SU-DHL-6 (cell line): ENCODE measurements around the gene SLC52A3.

Experiments
- H2AFZ ChIP-seq: fragments of 200-600 bp; sonication (generic); 2 replicates; pipeline ENCODE4 v1.6.1; 2014; ENCODE audit warnings: low read depth, mild to moderate bottlenecking, moderate library complexity, mixed read lengths, antibody characterized with exemption, low read length; ENCODE audit not compliant: severe bottlenecking
- H3F3A ChIP-seq: fragments of 200-600 bp; shearing (Covaris generic); 2 replicates; pipeline ENCODE4 v1.6.0; 2016; ENCODE audit warnings: antibody characterized with exemption, mild to moderate bottlenecking; ENCODE audit not compliant: insufficient read depth
- H3K27ac ChIP-seq: fragments of 200-600 bp; sonication (generic); 2 replicates; pipeline ENCODE4 v1.5.1; 2016; ENCODE audit warnings: low read depth, mild to moderate bottlenecking, low read length, moderate library complexity, mixed read lengths
- H3K27me3 ChIP-seq: fragments of 200-600 bp; sonication (generic), shearing (Covaris generic); 2 replicates; pipeline ENCODE4 v1.6.0; 2014; ENCODE audit warnings: mild to moderate bottlenecking, low read length
- H3K36me3 ChIP-seq: fragments of 200-600 bp; sonication (generic); 2 replicates; pipeline ENCODE4 v1.6.1; 2014; ENCODE audit warnings: mild to moderate bottlenecking, low read length, mixed read lengths
- H3K4me2 ChIP-seq: fragments of 300-600, 200-600 bp; shearing (Covaris generic), sonication (generic); 2 replicates; pipeline ENCODE4 v1.6.0; 2014; ENCODE audit warnings: low read length, low read depth, mild to moderate bottlenecking; ENCODE audit not compliant: poor library complexity, severe bottlenecking
- H3K4me3 ChIP-seq: fragments of 200-600 bp; sonication (generic); 2 replicates; pipeline ENCODE4 v1.5.1; 2014; ENCODE audit warnings: antibody characterized with exemption, low read length, mild to moderate bottlenecking, mixed read lengths; ENCODE audit not compliant: insufficient read depth, poor library complexity, severe bottlenecking
- H3K79me2 ChIP-seq: fragments of 200-600 bp; sonication (generic); 2 replicates; pipeline ENCODE4 v1.6.1; 2014; ENCODE audit warnings: mild to moderate bottlenecking, low read length, moderate library complexity; ENCODE audit not compliant: insufficient read depth
- H3K9ac ChIP-seq: fragments of 200-600 bp; sonication (generic); 2 replicates; pipeline ENCODE4 v1.7.0; 2014; ENCODE audit warnings: mild to moderate bottlenecking, low read length
- H3K9me2 ChIP-seq: fragments of 200-600 bp; sonication (generic); replicated peaks from 2 replicates; pipeline ENCODE4 v1.6.1; 2014; ENCODE audit warnings: low read length; ENCODE audit not compliant: insufficient read depth
- H3K9me3 ChIP-seq: fragments of 200-600 bp; sonication (generic); 2 replicates; pipeline ENCODE4 v1.6.1; 2014; ENCODE audit warnings: low read length, mixed read lengths; ENCODE audit not compliant: insufficient read depth
- H4K20me1 ChIP-seq: fragments of 200-600 bp; sonication (generic); 2 replicates; pipeline ENCODE4 v1.6.1; 2014; ENCODE audit warnings: low read depth, mild to moderate bottlenecking, antibody characterized with exemption, low read length, moderate library complexity, mixed read lengths
- EZH2phosphoT487 ChIP-seq: fragments of 200-600 bp; sonication (generic), shearing (Covaris generic); conservative IDR thresholded peaks from 2 replicates; pipeline ENCODE4 v1.6.1; 2018; ENCODE audit warnings: mild to moderate bottlenecking, antibody characterized with exemption, low read length, moderate library complexity, mixed read lengths
- TF ChIP-seq, protein P1 (sequence below): fragments of 200-600 bp; sonication (generic); IDR thresholded peaks from one replicate; pipeline ENCODE4 v1.5.1; 2017; ENCODE audit warnings: antibody characterized with exemption, mild to moderate bottlenecking, low read length, moderate library complexity; ENCODE audit not compliant: insufficient read depth, poor library complexity, severe bottlenecking

Gene SLC52A3

DNA sequence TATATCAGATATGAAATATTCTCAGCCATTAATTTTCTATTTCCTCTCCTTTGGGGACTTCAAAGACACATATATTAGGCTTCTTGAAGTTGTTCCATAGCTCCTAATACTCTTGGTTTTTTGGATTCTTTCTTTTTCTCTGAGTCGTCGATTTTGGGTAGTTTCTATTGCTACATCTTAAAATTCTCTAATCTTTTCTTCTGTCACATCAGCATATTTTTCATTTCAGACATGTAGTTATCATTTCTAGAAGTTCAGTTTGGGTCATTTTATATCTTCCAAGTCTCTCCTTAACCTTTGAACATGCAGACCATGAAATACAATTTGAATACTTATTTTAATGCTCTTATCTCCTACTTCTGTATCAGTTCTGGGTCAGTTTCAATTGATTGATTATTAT, 53.8 kb downstream of the SLC52A3 start:
- Histone ChIP-seq H3K9ac (no peak overlapping the region), H3K9me2 (no peaks in the 10 kb centered on the region), H4K20me1 (no peaks in the 10 kb centered on the region), H3F3A (no peaks in the 10 kb centered on the region), H3K27me3 (no peaks in the 10 kb centered on the region), H3K27ac (no peak overlapping the region), H3K36me3 (no peaks in the 10 kb centered on the region), H3K4me3 (no peak overlapping the region), H3K4me2 (no peak overlapping the region), H2AFZ (no peak overlapping the region), H3K79me2 (no peaks in the 10 kb centered on the region), H3K9me3 (0 out of 2 replicates have a peak, but pooled peaks cover 7% of the 10 kb centered on the region)
- TF ChIP-seq, protein P1, sequence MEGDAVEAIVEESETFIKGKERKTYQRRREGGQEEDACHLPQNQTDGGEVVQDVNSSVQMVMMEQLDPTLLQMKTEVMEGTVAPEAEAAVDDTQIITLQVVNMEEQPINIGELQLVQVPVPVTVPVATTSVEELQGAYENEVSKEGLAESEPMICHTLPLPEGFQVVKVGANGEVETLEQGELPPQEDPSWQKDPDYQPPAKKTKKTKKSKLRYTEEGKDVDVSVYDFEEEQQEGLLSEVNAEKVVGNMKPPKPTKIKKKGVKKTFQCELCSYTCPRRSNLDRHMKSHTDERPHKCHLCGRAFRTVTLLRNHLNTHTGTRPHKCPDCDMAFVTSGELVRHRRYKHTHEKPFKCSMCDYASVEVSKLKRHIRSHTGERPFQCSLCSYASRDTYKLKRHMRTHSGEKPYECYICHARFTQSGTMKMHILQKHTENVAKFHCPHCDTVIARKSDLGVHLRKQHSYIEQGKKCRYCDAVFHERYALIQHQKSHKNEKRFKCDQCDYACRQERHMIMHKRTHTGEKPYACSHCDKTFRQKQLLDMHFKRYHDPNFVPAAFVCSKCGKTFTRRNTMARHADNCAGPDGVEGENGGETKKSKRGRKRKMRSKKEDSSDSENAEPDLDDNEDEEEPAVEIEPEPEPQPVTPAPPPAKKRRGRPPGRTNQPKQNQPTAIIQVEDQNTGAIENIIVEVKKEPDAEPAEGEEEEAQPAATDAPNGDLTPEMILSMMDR = no peak
- no peak for TF ChIP-seq EZH2phosphoT487

GRCh38 chr20:711576-711975, 56.7 kb downstream of the SLC52A3 start:
- Histone ChIP-seq H3K9ac (no peak overlapping the region), H3F3A (no peaks in the 10 kb centered on the region), H3K9me2 (no peaks in the 10 kb centered on the region), H3K4me3 (no peak overlapping the region), H3K36me3 (no peaks in the 10 kb centered on the region), H3K9me3 (0 out of 2 replicates have a peak, but pooled peaks cover 7% of the 10 kb centered on the region), H2AFZ (no peak overlapping the region), H3K79me2 (no peaks in the 10 kb centered on the region), H3K27me3 (no peaks in the 10 kb centered on the region), H3K27ac (no peak overlapping the region), H3K4me2 (no peak overlapping the region), H4K20me1 (no peaks in the 10 kb centered on the region)
- TF ChIP-seq, protein P1 = no peak
- TF ChIP-seq EZH2phosphoT487 = no peak

GRCh38 chr20:710780-711450, 57.4 kb downstream of the SLC52A3 start:
- Histone ChIP-seq H3K4me3 (no peak overlapping the region), H3K4me2 (no peak overlapping the region), H3K9ac (no peak overlapping the region), H2AFZ (no peak overlapping the region), H3K9me3 (0 out of 2 replicates have a peak, but pooled peaks cover 7% of the 10 kb centered on the region), H3K27me3 (no peaks in the 10 kb centered on the region), H3K36me3 (no peaks in the 10 kb centered on the region), H4K20me1 (no peaks in the 10 kb centered on the region), H3K9me2 (no peaks in the 10 kb centered on the region), H3K79me2 (no peaks in the 10 kb centered on the region), H3K27ac (no peak overlapping the region), H3F3A (no peaks in the 10 kb centered on the region)
- no peak for TF ChIP-seq EZH2phosphoT487
